Heart right ventricle (tissue), 16 donors: Measurements from ENCODE around the gene TCERG1. TPM values are rescaled to one million over a fixed set of nuclear protein-coding genes. Genes with fewer than 3 reads are reported as not detected.

Experiments
- ATAC-seq, 8 donors: fragments of 200-7000 bp; cut with Tn5 transposase; one replicate each; pipeline ENCODE4 v1.9.1; 2020; ENCODE audit warnings: mild to moderate bottlenecking in 8 of 8, moderate library complexity in 8 of 8, moderate number of reproducible peaks in 1 of 8
- DNase-seq, 2 donors: peaks; one replicate each; pipeline ENCODE4 v3.0.0-alpha.2; 2020
- H3K27ac ChIP-seq, 10 donors: fragments of 200-600 bp; sonication (generic) in 2 of 10; one replicate each; pipeline versions ENCODE4 v1.5.0 to v1.8.0; 2020 to 2022; ENCODE audit warnings: mild to moderate bottlenecking in 3 of 10
- H3K27me3 ChIP-seq, 7 donors: fragments of 200-600 bp; one replicate each; pipeline ENCODE4 v1.8.0; 2021 to 2022; ENCODE audit warnings: mild to moderate bottlenecking in 2 of 7
- H3K36me3 ChIP-seq, 9 donors: fragments of 200-600 bp; sonication (generic) in 1 of 9; one replicate each; pipeline versions ENCODE4 v1.5.0 to v1.8.0; 2020 to 2022; ENCODE audit warnings: mild to moderate bottlenecking in 2 of 9
- H3K4me1 ChIP-seq, 9 donors: fragments of 200-600 bp; sonication (generic) in 1 of 9; one replicate each; pipeline versions ENCODE4 v1.5.0 to v1.8.0; 2020 to 2022; ENCODE audit warnings: mild to moderate bottlenecking in 4 of 9
- H3K4me3 ChIP-seq, 10 donors: fragments of 200-600 bp; sonication (generic) in 2 of 10; one replicate each; pipeline versions ENCODE4 v1.5.0 to v1.8.0; 2020 to 2022; ENCODE audit warnings: mild to moderate bottlenecking in 7 of 10, moderate library complexity in 2 of 10
- H3K9me3 ChIP-seq, 11 donors: fragments of 200-600 bp in 10 of 11; sonication (generic) in 2 of 11; one replicate each; pipeline versions ENCODE4 v1.5.0 to v1.8.0; 2013 to 2022; ENCODE audit warnings: mild to moderate bottlenecking in 2 of 11, control low read depth in 1 of 11, moderate library complexity in 1 of 11
- WGBS, 2 donors: extraction: QIAGEN DNeasy Blood & Tissue Kit; methylation state at CpG; one replicate each; pipeline ENCODE4 v1.1.7; 2013; ENCODE audit warnings: inconsistent platforms in 1 of 2; 5-methylcytosine and 5-hydroxymethylcytosine counted together
- intact Hi-C, 10 donors: fragments of 100-400 bp; cut with DNase I; formaldehyde crosslinking; loops; one replicate each; pipeline versions ENCODE4 v1.11.1 to v1.14.2; 2022
- polyA plus RNA-seq, 2 donors: library from polyadenylated mRNA; stranded (reverse); fragments of 200-250 nt; gene quantifications; one replicate each; pipeline ENCODE4 v1.2.3, GENCODE V29; 2013
- total RNA-seq, 10 donors: library from RNA; stranded (reverse); fragmentation: NEBNext Ultra II Directional in 3 of 10; extraction: Animal tissue kit (Norgen Biotek cat#: 25700) in 3 of 10; gene quantifications; one replicate each; pipeline versions ENCODE4 v1.2.1 to v1.2.4, GENCODE V29; 2021 to 2023
- TF ChIP-seq, protein P1 (sequence below), 9 donors: fragments of 200-600 bp; sonication (generic) in 2 of 9; IDR thresholded peaks; one replicate each; pipeline versions ENCODE4 v1.5.0 to v1.8.0; 2021 to 2022; ENCODE audit warnings: antibody characterized with exemption in 9 of 9, mild to moderate bottlenecking in 5 of 9, moderate library complexity in 1 of 9
- donor health status: Arrhythmogenic right ventricular cardiomyopathy.
- donor health status: ischemic (EF 13 %, LVEDD 7.1; RV severe dilation, severe dysfunction).
- donor health status: healthy with polysubstance abuse.
- donor health status: DM: no; HTN: yes; CAD: no.
- donor health status: DM: no; HTN: no; CAD: no.
- donor health status: ischemic (EF 25% LVEDD 6.9; RV normal size, moderate dysfunction).
- donor health status: ischemic (EF 25% LVEDD 5.7; RV mildly dilated, moderate dysfunction).
- donor health status: healthy.
- donor health status: DM: yes; HTN: yes; CAD: no.
- donor health status: Ischemic cardiomyopathy.
- donor health status: ischemic (EF 35%, LVEDD 5.7; RV mildly dilated, moderate dysfunction).
- donor health status: nonischemic (EF 11% LVEDD 7.7; RV severe dilation, severe dysfunction).
- donor health status: DM: yes; HTN: yes; CAD: no.
- donor health status: PGD.
- donor health status: ischemic (EF 29% LVEDD 5.4; RV normal size, mild dysfunction).
- donor health status: nonischemic (EF 23%, LVEDD 6.1; RV moderate dilation, normal function).

Gene TCERG1
- total and polyA plus RNA-seq, 12 donors = 11.2 to 59.2 (median 21.1) TPM

DNA sequence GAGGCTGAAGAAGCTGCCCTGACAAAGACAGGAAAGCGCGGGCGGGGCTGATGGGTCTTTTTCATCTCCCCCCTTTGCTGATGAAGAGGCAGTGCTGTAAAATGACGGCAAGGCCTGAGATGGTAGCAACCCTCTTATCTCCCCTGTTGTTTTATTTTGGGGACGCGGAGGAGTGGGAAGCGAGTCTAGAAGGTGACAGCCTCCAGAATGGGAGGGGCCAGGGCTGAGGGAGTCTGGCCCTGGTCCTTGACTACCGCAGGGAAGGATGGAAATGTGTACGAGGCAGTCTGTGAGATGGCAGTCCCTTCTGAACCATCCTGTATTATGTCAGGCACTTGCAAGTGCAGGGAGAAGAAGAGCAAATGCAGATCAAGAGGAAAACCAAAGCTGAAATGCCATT lies 46.1 kb upstream of the TCERG1 start:
- H3K4me1 ChIP-seq = no peaks in the 10 kb centered on the region
- no peaks in the 10 kb centered on the region for H3K36me3 ChIP-seq
- no peak overlapping the region for H3K4me3 ChIP-seq
- ATAC-seq = no peak
- H3K27me3 ChIP-seq = peaks cover 0 to 55% (median 27%) of the 10 kb centered on the region in 7 donors
- no peak for DNase-seq
- no peak overlapping the region for H3K27ac ChIP-seq
- TF ChIP-seq, protein P1, sequence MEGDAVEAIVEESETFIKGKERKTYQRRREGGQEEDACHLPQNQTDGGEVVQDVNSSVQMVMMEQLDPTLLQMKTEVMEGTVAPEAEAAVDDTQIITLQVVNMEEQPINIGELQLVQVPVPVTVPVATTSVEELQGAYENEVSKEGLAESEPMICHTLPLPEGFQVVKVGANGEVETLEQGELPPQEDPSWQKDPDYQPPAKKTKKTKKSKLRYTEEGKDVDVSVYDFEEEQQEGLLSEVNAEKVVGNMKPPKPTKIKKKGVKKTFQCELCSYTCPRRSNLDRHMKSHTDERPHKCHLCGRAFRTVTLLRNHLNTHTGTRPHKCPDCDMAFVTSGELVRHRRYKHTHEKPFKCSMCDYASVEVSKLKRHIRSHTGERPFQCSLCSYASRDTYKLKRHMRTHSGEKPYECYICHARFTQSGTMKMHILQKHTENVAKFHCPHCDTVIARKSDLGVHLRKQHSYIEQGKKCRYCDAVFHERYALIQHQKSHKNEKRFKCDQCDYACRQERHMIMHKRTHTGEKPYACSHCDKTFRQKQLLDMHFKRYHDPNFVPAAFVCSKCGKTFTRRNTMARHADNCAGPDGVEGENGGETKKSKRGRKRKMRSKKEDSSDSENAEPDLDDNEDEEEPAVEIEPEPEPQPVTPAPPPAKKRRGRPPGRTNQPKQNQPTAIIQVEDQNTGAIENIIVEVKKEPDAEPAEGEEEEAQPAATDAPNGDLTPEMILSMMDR (IDR thresholded peaks at IDR 0.05) = no peak
- H3K9me3 ChIP-seq = no peaks in the 10 kb centered on the region
- intact Hi-C loops = no loop called here
- WGBS, 2 donors = 38 to 48% methylated on average over 9 of the region's 9 CpGs

DNA sequence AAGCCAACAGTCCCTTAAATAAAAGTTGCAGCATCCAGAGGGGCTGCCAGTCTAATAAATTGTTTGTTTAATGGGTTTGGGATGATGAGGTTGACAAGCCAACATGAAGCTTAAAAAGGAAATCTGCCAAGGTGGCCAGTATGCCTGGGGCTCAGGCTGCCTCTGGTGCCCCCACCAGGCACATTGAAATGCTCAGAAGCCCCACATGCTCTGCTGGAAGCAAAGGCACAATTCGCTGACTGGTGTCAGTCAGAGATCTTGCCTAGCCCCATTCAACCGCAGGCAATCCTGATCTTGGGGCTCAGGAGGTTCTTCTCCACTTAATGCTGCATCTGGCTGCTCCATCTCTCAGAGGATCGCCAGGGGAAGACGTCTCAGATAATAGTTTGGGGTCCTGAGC lies 44.2 kb upstream of the TCERG1 start:
- DNase-seq = no peak
- Histone ChIP-seq H3K4me1 (no peaks in the 10 kb centered on the region), H3K36me3 (no peaks in the 10 kb centered on the region), H3K4me3 (no peak overlapping the region), H3K27me3 (peaks cover 0 to 49% (median 27%) of the 10 kb centered on the region in 7 donors), H3K27ac (no peak overlapping the region), H3K9me3 (no peaks in the 10 kb centered on the region)
- no peak for ATAC-seq
- TF ChIP-seq, protein P1 (IDR thresholded peaks at IDR 0.05) = no peak
- intact Hi-C loops = no loop called here
- WGBS, 2 donors = 58 to 59% methylated on average over 4 of the region's 4 CpGs

DNA sequence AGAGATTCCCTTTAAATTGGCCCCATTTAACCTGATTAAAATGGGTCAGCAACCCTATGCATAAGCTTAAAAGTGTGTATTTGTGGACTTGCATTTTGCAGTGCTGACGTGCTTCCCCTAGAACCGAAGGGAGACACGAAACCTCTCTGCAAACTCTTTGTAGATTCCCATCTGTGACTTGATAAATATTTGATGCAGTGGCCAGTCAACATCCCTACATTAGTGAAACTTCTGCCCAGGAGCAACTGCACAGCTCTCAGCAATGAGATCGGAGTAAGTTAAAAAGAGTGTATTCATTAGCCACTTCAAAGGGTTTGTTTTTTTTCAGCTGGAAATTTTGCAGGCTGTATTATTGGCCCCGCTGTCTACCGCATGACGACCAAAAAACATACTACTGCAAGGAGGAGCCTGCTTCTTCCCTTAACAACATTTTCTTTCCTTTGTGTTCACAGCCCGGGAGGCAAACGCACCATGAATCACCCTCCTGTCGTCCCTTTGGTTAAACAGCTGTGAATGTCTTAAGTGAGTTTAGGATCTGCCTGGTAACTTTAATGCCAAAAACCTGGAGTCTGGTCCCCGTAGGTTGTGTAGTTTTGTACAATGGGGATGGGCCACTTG lies 38.0 kb upstream of the TCERG1 start:
- H3K27ac ChIP-seq = no peak overlapping the region
- no peak overlapping the region for H3K4me3 ChIP-seq
- H3K27me3 ChIP-seq = peaks cover 0 to 8% (median 0%) of the 10 kb centered on the region in 7 donors
- intact Hi-C loops = no loop called here
- no peak for ATAC-seq
- no peaks in the 10 kb centered on the region for H3K4me1 ChIP-seq
- 54 to 60% methylated on average over 11 of the region's 11 CpGs for WGBS, 2 donors
- no peak for DNase-seq
- no peaks in the 10 kb centered on the region for H3K36me3 ChIP-seq
- TF ChIP-seq, protein P1 (IDR thresholded peaks at IDR 0.05) = no peak
- no peaks in the 10 kb centered on the region for H3K9me3 ChIP-seq

DNA sequence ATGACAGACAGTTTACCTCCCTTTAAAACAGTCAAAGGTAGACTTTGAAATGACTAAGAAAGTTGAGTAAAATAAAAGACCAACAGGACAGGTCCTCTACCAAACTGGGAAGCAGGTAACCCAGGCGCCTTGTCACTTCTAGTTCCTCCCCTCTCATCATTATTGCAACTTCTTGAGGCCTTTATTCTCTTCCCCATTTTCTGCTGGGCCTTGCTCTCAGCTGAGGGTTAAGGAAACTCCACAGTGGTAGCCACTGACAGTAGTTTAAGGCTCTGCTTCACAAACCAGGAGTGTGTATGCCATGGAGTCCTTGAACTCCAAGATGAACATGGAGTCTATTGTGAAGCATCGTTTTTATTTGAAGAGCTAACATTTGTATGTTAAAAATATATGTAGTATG lies 36.9 kb upstream of the TCERG1 start:
- Histone ChIP-seq H3K4me1 (no peaks in the 10 kb centered on the region), H3K9me3 (no peaks in the 10 kb centered on the region), H3K27me3 (peaks cover 0 to 8% (median 0%) of the 10 kb centered on the region in 7 donors), H3K36me3 (no peaks in the 10 kb centered on the region), H3K27ac (no peak overlapping the region), H3K4me3 (no peak overlapping the region)
- DNase-seq (no peak), ATAC-seq (no peak)
- intact Hi-C loops = no loop called here
- 91 to 93% methylated on average over 2 of the region's 2 CpGs for WGBS, 2 donors
- TF ChIP-seq, protein P1 (IDR thresholded peaks at IDR 0.05) = no peak
